Measurements from ENCODE around the gene HORMAD2. TPM values are rescaled to one million over a fixed set of nuclear protein-coding genes. Genes with fewer than 3 reads are reported as not detected.

Gene HORMAD2
- total RNA-seq, 1 donor from 2014 or later, result not detected

DNA sequence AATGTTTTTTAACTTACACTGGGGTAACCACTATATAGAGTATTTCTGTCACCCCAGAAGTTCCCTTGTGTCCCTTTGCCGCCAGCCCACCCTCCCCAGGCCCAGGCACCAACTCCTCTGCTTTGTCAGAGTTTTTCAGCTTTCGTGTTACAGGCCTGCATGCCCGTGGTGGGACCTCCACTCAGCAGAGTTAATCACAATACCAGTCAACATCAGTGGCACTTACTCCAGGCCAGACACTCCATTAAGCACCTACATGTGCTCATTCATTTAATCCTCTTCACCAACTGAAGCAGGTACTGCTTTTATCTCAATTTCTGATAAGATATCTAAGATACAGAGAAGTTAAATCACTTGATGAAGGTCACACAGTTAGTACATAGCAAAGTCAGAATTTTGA is 103.0 kb downstream of the HORMAD2 start:
- H3K27me3 ChIP-seq, result no peaks in the 10 kb centered on the region
- H3K27ac ChIP-seq, result no peak overlapping the region
- TF ChIP-seq, protein P1, sequence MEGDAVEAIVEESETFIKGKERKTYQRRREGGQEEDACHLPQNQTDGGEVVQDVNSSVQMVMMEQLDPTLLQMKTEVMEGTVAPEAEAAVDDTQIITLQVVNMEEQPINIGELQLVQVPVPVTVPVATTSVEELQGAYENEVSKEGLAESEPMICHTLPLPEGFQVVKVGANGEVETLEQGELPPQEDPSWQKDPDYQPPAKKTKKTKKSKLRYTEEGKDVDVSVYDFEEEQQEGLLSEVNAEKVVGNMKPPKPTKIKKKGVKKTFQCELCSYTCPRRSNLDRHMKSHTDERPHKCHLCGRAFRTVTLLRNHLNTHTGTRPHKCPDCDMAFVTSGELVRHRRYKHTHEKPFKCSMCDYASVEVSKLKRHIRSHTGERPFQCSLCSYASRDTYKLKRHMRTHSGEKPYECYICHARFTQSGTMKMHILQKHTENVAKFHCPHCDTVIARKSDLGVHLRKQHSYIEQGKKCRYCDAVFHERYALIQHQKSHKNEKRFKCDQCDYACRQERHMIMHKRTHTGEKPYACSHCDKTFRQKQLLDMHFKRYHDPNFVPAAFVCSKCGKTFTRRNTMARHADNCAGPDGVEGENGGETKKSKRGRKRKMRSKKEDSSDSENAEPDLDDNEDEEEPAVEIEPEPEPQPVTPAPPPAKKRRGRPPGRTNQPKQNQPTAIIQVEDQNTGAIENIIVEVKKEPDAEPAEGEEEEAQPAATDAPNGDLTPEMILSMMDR (IDR thresholded peaks at IDR 0.05), result no peak
- no peaks in the 10 kb centered on the region for H3K9me3 ChIP-seq
- H3K4me3 ChIP-seq, result no peak overlapping the region
- no peaks in the 10 kb centered on the region for H3K4me1 ChIP-seq
- DNase-seq (ENCODE audit: low spot score in 2 of 2), result no peak
- H3K36me3 ChIP-seq, result no peaks in the 10 kb centered on the region
- intact Hi-C loops (cut with DNase I), result loop anchor here (10.0 kb wide), 1 partner anchor 52 kb away; no protein-coding TSS in a partner anchor

DNA sequence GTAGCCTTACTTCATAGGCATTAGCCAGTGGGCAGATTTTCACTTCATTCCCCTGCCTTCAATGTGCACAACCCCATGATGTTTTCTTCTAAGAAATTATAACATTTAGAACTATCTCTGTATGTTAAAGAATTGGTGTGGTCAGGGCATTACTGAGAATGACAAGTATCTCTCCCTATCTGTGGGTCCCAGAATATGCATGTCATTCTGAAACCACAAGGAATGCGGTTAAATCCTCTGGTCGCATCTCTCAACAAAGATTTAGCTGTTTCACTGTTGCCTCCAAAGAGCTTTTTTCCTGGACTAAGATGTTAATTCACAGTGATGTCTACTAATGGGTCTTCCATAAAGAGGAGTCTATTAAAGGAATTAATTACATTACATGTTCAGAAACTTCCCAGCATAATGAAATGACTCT is 103.6 kb downstream of the HORMAD2 start:
- H3K9me3 ChIP-seq, result no peaks in the 10 kb centered on the region
- H3K4me3 ChIP-seq, result no peak overlapping the region
- no peaks in the 10 kb centered on the region for H3K27me3 ChIP-seq
- intact Hi-C loops (cut with DNase I), result loop anchor here (10.0 kb wide), 1 partner anchor 51 kb away; no protein-coding TSS in a partner anchor
- no peaks in the 10 kb centered on the region for H3K36me3 ChIP-seq
- no peak overlapping the region for H3K27ac ChIP-seq
- TF ChIP-seq, protein P1 (IDR thresholded peaks at IDR 0.05), result no peak
- no peaks in the 10 kb centered on the region for H3K4me1 ChIP-seq
- DNase-seq (ENCODE audit: low spot score in 2 of 2), result no peak

DNA sequence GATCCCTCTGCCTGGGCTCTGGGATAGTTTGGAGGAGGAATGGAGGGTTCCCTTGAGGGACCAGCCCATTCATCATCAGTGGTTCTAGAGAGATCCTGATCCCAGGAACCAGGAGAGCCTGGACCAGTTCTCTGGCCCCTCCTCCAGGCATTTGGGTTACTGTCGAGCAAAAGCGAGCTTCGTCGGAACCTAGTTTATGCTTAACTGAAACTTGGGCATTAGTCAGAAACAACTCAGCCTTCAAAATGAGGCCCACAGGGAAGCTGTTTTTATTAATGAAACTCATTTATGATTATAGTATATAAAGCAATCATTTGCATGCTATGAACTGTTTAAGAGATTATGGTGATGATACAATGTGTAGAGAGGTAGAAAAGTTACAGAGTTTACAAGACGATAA is 104.9 kb downstream of the HORMAD2 start:
- H3K27ac ChIP-seq, result no peak overlapping the region
- no peak overlapping the region for H3K4me3 ChIP-seq
- DNase-seq (ENCODE audit: low spot score in 2 of 2), result no peak
- H3K27me3 ChIP-seq, result no peaks in the 10 kb centered on the region
- TF ChIP-seq, protein P1 (IDR thresholded peaks at IDR 0.05), result no peak
- intact Hi-C loops (cut with DNase I), result loop anchor here (5.0 to 10.0 kb wide), 2 partner anchors 50 to 63 kb away; no protein-coding TSS in a partner anchor
- no peaks in the 10 kb centered on the region for H3K36me3 ChIP-seq
- no peaks in the 10 kb centered on the region for H3K9me3 ChIP-seq
- H3K4me1 ChIP-seq, result no peaks in the 10 kb centered on the region

DNA sequence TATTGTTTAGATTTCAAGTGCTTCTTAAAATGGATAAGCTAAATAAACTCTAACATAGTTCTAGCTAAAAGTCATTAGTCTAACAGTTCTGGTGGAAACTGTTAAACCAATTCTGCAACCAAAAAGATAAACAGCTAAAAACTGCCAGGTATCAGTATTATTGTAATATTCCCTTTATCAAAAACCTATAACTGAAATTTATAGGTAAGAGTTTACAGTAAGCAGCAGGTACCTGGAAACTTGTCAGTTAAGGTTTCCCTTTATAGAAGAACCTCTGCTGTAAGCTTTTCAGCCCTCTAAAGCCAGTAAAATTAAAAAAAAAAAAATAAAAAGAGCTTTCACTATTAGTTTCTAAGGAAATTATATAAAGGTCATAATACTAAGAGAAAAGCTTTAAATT is 105.3 kb downstream of the HORMAD2 start:
- H3K27me3 ChIP-seq, result no peaks in the 10 kb centered on the region
- H3K27ac ChIP-seq, result no peak overlapping the region
- H3K4me3 ChIP-seq, result no peak overlapping the region
- intact Hi-C loops (cut with DNase I), result loop anchor here (5.0 to 10.0 kb wide), 2 partner anchors 49 to 63 kb away; no protein-coding TSS in a partner anchor
- no peaks in the 10 kb centered on the region for H3K9me3 ChIP-seq
- no peak for DNase-seq (ENCODE audit: low spot score in 2 of 2)
- H3K4me1 ChIP-seq, result no peaks in the 10 kb centered on the region
- no peaks in the 10 kb centered on the region for H3K36me3 ChIP-seq
- TF ChIP-seq, protein P1 (IDR thresholded peaks at IDR 0.05), result no peak

DNA sequence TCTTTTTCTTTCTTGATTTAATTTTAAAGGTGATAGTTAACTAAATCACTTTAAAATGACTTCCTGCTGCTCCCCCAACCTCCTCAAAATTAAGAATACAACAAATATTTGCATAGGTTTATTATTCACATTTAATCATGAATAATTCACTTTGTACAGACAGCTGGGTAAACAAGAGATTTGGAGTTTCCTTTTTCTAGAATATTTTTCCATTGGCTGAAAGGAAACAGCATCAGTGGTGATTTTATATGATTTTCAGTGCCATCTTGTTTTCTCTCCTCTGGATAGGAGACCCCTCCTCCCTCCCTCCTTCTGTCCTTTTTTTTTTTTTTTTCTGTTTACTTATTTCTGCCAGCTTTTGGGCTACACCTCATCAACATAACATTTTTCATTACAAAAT is 105.8 kb downstream of the HORMAD2 start:
- TF ChIP-seq, protein P1 (IDR thresholded peaks at IDR 0.05), result no peak
- H3K36me3 ChIP-seq, result no peaks in the 10 kb centered on the region
- H3K9me3 ChIP-seq, result no peaks in the 10 kb centered on the region
- H3K27me3 ChIP-seq, result no peaks in the 10 kb centered on the region
- H3K4me1 ChIP-seq, result no peaks in the 10 kb centered on the region
- intact Hi-C loops (cut with DNase I), result loop anchor here (5.0 to 10.0 kb wide), 2 partner anchors 49 to 64 kb away; no protein-coding TSS in a partner anchor
- H3K4me3 ChIP-seq, result no peak overlapping the region
- H3K27ac ChIP-seq, result no peak overlapping the region
- no peak for DNase-seq (ENCODE audit: low spot score in 2 of 2)

DNA sequence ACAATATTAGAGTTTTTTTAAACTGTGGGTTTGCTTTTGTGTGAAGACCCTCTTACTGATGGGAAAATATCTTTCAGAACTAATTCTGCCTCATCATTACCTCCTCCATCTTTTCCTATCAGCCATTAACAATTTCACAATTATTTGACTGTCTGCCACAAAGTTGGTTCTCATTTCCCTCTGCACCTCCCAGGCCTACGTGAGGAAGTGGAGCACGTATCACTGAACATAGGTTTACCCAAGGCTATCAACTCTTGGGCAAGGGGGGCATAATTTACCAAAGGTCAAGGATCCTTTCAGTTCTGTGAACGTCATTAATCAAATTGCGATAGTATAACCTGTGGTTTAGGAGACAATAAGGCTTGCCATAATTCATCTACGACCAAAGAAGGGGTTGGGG is 106.2 kb downstream of the HORMAD2 start:
- intact Hi-C loops (cut with DNase I), result loop anchor here (5.0 to 10.0 kb wide), 2 partner anchors 48 to 64 kb away; no protein-coding TSS in a partner anchor
- Histone ChIP-seq H3K4me1 (no peaks in the 10 kb centered on the region), H3K36me3 (no peaks in the 10 kb centered on the region), H3K9me3 (no peaks in the 10 kb centered on the region), H3K27me3 (no peaks in the 10 kb centered on the region), H3K27ac (no peak overlapping the region), H3K4me3 (no peak overlapping the region)
- no peak for DNase-seq (ENCODE audit: low spot score in 2 of 2)
- TF ChIP-seq, protein P1 (IDR thresholded peaks at IDR 0.05), result no peak
